Measurements from ENCODE around the gene SLC6A6.
"Not testable (repeated sequence)": the region's sequence is repeated elsewhere in the genome, so short reads cannot be mapped to it uniquely, and the experiment has no call there.

The SLC6A6 gene

DNA sequence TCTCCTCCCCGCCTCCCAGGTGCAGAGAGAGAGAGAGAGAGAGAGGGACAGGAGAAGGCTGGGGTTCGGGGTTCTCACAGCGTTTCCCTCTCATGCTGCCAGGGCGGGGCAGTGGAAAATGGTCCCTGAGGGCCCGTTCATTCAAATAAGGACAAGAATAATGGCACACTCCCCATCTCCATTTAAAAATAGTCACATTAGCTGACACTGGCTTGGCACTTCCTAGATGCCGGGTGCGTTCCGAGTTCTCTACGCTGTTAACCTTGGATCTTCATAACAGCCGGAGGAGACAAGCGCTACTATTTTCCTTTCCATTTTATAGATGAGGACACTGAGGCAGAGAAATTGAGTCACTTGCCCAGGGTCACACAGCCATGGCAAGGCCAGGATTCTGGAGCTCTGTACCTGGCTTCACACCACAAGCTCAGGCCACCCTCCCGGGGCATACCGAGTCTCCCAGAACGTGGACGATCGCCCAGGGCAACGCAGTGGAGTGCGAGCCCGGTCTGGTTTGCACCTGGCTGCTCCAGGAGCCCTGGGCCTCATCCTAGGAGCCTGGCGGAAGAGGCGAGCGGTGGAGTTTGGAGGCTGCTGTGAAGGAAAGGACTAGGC lies 608 bp upstream of the SLC6A6 start:
- DNase-seq: no peak

DNA sequence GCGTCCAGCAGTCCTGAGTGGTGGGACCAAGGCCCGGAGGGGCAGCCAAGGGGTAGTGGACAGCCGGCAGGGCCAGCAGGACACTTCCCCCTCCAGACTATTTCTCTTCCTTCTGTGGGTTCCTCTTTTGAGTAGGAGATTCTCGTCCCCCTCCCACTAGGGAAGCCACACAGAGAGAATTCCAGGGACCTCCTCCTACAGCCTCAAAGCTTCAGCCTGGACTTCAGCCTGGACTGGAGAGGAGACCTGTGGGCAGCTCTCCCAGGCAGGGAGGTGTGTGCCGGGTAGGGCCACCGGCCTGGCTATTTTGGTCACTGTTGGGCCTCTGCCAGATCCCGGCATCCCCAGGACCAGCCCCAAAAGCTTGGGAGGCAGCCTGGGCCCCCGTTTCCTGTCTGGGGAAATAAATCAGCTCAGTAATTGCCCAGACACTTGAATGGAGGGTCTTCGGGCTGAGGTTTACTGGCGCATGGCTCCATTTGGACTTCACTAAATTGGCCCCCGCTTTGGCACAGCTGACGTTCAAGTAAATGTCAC lies 1.3 kb downstream of the SLC6A6 start:
- DNase-seq: no peak

DNA sequence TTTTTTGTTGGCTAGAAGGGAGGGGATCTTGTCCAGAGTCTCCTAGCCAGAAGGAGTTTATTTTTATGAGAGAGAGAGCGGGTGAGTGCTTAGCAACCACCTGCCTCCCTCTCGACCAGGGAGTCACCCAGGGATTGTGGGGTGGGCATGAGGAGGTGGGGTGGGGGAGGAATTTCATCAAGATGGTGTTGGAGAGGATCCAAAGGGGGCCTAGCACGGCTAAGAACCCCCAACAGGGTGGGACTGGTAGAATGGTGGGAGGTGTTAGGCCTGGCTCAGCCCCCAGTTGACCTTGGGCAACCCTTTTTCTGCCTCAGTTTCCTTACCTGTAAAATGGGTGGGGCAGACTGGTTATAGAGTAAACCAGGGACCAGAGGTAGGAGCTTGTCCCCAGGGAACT lies 1.8 kb downstream of the SLC6A6 start:
- no peak for DNase-seq

DNA sequence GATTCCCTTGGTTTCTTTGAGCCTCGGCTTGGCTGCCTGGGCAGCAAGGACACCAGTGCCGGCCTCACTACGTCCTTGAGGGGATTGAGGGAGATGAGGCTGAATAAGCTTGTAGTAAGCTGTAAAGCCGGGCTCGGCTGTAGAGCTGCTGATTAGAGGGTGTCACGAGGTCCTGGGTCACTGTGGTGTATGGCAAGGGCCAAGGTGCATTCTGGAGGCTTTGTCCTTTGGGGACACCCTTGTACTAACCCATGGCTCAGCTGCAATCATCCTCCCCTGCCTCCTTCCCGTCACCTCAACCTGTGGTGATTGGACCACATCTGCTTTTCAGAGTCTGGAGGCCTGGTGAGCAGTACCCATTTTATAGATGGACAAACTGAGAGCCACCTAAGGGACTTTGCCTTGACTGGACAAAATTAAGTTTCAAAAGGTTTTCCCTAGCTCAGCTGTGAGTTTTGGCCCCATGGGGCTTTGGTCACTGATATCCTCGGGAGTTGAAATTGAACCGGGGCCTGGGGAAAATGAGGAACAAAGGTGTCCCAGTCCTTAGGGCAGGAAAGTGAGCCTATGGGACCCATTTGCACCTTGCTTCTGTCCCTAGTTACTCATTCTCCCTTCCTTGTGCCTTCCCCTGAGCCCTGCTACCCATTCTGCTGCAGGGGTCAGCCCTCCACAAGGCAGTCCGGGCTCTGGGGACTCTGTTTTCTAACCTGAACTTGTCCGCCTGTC lies 2.4 kb downstream of the SLC6A6 start:
- no peak for DNase-seq

DNA sequence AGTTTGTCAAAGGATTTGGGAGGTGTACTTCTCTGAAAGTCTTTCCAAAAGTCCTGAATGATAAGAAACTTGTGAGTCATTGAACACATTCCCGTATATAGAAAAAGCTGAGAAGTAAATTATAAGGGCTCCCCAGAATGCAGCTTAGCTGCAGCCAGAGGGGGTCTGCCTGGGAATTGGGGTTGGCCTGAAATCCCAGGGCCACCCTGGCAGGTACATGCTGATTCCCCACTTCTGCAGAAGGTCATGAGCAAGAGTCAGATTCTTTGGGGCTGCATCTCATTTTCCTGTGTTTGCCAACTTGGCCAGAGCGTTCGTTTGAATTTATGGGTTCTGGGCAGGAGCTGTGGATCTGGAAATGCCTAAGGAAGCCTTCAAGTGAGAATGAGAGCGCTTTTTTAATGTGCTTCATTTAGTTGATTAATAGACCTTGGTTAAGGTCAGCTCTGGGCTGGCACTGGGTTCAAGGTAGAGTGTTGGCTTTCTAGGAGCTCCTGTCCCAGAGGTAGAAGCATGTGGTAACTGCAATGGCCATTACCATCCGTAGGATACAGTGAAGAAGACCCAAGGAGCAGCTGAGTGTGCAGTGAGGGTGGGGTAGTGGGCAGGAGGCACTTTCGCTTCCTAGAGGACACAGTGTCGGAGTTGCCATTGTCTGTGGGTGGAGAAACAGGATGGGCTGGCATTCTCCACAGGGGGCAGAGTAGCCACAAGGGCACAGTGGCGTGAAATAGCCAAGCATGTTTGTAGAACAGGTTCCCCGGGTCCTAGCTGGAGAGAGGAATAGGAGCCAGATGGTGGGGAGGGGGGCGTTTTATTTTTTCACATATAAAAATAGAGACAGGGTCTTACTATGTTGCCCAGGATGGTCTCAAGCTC lies 3.2 kb downstream of the SLC6A6 start:
- DNase-seq: no peak

DNA sequence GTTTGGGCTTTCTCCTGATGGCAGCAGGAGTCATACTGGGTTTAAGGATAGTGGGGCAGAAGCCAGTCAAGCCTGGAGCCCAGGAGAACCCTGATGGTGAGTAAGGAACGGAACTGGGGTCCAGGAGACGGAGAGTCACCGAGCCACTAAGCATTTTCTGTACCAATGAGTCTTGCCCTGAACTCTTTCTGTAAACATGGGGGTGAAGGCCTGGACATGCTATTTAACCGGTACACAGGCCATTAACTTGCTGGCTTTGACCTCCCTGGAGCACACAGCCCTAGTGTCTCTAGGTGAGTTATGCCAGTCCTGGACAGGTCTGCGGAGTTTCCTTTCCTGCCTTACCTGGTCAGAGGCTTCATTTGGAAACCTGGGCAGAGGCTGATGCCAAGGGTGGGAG lies 3.9 kb downstream of the SLC6A6 start:
- no peak for DNase-seq

DNA sequence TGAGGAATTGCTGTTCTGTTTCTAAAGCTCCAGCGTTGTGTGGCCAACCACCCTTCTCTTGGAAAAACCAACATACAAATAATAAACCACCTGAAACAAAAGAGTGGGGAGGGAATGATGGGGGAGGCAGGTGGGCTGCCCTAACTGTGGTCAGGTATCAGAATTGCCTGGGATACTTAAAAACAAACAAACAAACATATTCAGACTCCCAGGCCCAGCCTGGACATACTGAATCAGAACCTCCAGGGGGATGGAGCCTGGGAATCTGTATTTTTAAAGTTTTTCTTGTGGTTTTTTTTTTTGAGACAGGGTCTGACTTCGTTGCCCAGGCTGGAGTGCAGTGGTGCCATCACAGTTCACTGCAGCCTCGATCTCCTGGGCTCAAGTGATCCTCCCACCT lies 4.4 kb downstream of the SLC6A6 start:
- no peak for DNase-seq

DNA sequence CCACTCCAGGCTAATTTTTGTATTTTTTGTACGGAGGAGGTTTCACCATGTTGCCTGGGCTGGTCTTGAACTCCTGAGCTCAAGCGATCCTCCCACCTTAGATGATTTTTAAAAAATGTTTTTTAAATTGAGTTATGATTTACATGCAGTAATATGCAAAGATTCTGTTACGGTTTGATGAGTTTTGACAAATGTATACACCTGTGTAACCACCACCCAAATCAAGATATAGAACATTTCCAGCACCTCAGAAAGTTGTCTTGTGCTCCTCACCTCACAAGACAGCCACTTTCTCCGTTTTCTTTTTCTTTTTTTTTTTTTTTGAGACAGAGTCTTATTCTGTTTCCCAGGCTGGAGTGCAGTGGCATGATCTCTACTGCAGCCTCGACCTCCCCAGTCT lies 4.8 kb downstream of the SLC6A6 start:
- DNase-seq: no peak

DNA sequence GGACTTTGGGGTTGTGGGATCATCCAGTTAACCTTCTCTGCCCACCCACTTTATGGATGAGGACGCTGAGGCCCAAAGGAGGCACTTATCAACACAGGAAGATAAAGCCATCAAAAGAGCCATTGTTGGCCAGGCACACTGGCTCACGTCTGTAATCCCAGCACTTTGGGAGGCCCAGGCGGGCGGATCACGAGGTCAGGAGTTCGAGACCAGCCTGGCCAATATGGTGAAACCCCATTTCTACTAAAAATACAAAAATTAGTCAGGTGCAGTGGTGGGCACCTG lies 7.3 kb downstream of the SLC6A6 start:
- not testable (repeated sequence) for DNase-seq

DNA sequence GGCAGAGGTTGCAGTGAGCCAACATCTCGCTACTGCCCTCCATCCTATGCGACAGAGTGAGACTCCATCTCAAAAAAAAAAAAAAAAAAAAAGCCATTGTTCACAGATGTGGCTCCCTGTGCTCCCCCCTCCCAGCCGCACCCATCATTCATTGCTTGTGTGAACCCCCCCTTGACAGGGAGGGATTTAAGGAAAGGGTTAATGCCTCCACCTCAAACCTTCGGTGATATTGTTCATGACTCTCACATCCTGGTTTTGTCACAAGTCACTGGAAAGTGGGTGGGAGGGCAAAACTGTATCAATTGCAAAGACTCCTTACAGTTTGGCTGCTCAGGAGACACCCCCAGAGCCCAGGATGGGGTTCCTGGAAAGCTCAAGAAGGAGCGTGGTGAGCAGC lies 7.7 kb downstream of the SLC6A6 start:
- no peak for DNase-seq

DNA sequence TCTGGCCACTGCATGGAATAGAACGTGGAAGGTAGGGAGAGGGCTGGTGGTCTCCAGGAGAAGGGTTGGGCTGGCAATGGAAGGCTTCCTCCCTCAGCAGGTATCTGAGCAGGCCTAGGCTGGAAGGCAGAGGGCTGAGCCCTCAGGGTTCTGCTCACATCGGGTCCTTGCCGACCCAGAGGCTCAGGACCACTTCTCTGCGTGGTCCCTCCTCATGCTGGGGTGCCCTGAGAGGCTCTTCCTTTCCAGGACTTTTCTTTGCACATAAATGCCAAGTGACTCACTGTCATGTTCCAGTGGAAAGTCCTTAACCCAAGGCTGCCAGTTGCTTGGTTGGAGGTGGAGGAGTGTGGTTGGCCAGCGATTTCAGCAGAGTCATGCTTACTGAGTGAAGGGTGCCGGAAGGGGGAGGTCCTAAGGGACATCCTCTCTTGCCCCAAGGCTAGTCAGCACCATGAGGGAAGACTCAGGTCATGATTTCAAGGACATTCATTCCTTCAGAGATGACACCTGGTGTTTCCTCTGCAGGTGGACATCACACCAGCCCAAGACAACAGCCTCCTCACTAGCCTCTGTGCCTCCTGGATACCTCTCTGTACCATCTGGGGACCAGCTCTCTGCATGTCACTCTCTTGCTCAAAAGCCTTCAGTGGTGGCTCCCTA lies 8.2 kb downstream of the SLC6A6 start:
- no peak for DNase-seq

DNA sequence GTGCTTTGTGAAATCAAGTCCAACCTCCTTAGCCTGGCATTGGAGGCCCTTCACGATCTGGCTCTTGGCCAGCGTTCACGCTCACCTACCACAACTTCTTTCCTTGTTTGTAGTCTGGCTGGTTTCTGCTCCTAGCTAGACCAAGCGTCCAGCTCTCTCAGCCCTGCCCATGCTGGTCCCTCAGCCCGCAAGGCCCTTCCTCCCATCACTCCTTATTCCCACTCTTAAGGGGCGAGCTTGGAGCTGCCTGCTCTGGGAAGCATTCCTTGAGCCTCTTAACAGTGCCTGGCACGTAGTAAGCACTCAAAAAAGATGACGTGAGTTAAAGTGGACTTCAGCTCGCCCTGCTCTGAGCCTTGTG lies 8.7 kb downstream of the SLC6A6 start:
- no peak for DNase-seq

DNA sequence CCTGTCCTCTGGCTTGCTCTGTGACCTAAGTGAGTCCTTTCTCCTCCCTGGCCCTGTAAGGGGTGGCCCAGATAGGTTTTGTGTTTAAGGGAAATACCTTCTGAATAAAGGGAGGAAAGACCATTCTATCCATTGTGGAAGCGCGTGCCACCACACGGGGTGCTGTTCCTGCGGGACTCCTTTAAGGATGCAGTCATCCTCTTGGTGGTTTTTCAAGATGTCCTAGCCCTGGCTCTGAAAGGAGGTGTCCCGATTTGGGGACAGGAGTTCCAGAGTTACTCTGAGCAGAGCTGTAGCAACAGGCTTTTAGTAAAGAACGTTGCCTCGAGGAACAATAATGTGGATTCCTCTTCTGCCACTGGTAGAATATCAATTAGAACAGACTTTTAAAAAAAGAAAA lies 9.6 kb downstream of the SLC6A6 start:
- DNase-seq: no peak

DNA sequence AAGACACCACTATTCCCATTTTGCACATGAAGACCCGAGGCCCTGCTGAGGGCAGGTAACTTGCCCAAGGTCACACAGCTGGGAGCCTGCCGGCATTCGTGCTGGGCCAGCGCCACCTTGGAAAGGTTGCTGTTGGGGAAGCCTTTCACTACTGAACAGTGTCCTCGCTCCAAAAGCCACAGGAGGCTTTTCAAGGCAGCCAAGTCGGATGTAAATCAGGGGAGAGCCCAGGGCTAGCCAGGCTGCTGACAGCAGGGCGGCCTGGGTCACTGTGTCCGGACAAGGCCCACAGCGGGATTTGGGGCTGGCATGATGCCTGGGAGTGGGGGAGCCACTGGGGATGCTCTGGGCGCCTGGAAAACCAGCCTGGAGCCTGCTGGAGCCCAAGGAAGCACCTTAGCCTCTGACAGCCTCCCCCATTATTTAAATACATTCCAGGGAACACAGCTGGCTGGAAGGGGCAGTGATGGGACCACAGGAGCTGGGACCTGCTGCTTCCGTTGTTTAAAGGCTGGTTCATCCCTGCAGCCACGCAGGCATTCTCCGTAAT lies 10.5 kb downstream of the SLC6A6 start:
- DNase-seq: no peak

DNA sequence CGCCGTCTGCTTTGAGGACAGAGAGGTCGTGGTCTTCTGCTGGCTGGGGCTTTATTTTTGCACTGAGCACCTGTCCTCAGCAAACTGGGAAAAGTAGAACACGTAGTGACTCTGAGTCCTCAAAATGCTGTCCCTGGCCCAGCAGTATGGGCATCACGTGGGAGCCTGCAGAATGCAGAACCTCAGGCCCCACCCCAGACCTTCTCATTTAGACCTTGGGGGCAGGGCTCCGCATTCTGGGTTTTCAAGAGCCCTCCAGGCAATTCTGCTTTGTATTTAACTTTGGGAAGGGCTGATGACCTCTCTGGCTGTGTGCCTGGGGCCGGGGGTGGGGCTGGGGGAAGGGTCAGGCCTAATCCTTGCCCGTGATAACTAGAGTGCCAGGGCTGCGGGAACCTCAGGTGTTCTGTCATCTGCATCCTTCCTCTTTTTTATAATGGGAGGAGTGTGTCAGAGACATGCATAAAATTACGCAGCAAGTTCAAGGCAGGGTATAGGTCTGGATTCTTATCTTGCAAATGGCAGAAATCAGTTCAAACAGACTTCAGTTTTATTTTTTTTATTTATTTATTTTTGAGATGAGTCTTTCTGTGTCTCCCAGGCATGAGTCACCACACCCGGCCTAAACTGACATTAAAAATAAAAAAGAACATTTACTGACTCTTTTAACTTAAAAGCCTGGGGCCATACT lies 11.1 kb downstream of the SLC6A6 start:
- DNase-seq: no peak

DNA sequence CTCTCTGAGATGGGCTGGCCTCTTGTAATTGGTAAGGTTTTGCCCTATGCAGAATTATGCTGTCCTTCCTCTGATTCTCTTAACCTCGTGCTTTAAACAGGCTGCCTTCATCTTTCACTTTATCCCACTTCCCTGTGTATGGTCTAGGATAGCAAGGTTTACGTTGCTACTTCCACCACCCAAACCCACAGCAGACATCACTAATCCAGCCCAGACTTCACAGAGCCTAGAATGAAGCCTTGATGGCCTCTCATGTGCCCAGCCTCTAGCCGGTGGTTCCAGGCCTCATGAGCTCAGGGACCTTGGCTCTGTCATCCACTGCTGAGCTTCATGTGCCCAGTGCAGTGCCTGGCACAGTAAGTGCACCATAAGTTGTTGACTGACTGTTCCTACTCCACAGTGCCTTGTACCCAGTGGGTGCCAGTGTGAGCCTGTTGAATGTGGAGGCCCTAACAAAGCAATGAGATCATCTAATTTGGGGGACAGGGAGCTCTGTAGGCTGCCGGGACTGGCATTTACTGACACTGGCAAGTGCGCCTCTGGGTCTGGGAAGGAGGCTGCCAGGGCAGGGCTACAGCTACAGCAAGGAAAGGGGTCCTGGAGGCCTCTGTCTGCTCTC lies 12.5 kb downstream of the SLC6A6 start:
- no peak for DNase-seq

DNA sequence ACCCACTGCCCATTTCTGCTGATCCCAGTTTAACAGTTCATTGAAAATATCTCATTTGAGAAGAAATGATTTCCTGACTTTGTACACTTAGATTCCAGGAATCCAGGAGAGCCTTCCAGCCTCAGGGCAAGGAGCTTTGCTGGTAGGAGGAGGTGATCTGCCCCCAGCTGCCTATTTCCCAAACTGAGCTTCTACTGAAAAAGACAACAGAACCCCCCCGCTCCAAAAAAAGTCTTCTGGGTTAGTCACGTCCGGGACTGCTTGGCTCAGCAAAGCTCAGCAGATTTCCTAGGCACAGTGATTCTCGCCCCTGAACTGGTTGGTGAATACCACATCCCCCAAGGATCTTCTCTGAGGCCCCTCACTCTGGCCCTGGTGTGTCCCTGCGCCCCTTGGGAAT lies 13.1 kb downstream of the SLC6A6 start:
- no peak for DNase-seq

DNA sequence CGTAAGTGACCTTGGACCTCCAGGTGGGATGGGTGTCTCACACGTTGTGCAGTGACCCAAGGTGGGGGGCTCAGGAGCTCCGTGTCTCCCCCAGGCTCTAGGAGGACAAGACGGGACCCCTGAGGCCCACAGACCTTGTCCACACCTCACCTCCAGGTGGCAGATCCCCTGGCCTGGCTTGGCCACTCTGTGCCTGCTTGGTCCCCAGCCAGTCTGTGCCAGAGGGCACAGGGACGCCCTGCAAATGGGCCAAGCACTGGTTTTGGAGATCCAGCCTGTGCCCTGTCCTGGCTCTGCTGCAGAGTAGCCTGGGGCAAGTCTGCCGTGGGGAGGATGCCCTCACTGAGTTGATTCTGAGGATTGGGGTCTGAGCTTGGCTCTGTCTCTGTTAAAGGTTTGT lies 14.0 kb downstream of the SLC6A6 start:
- DNase-seq: no peak

DNA sequence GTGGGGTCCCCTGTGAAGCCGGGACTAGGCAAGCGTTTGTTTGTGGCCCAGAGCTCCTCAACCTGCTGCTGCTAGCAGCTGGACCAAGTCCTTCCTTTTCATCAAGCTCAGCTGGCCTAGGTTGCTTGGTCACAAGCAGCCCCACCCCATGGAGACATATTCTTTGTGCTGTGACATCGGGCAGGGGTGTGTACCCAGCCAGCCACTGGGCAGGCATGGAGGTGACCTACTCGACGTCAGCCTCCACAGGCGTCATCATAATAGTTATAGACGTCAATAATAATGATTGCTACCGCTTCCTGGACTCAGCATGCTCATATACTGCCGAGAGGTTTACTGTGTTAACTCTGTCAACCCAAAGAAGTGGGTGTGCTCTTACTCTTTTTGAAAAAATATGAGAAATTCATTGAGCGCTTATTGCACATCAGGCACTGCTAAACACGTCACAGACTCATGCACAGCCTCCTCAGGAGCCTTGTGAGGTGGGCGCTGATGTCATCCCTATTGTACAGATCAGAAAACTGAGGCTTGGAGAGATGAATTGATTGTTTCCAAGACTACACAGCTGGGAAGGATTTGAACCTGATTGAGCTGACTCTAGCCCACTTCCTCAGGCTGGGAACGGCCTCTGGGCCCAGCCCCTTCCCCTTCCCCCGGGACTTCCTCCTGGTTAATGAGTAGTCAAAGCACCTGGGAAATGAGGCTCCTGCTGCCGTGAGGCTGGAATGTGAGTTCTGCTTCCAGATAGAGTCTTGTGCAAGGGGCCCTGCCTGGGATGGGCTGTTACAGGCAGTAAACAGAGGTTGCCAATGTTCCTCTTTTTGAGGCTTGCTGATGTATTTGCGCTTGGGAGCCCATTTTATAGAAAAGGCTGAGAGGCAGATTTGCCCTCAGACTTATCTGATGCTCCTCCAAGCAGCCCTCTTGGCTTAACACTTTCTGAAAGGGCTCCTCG lies 16.2 kb downstream of the SLC6A6 start:
- no peak for DNase-seq

DNA sequence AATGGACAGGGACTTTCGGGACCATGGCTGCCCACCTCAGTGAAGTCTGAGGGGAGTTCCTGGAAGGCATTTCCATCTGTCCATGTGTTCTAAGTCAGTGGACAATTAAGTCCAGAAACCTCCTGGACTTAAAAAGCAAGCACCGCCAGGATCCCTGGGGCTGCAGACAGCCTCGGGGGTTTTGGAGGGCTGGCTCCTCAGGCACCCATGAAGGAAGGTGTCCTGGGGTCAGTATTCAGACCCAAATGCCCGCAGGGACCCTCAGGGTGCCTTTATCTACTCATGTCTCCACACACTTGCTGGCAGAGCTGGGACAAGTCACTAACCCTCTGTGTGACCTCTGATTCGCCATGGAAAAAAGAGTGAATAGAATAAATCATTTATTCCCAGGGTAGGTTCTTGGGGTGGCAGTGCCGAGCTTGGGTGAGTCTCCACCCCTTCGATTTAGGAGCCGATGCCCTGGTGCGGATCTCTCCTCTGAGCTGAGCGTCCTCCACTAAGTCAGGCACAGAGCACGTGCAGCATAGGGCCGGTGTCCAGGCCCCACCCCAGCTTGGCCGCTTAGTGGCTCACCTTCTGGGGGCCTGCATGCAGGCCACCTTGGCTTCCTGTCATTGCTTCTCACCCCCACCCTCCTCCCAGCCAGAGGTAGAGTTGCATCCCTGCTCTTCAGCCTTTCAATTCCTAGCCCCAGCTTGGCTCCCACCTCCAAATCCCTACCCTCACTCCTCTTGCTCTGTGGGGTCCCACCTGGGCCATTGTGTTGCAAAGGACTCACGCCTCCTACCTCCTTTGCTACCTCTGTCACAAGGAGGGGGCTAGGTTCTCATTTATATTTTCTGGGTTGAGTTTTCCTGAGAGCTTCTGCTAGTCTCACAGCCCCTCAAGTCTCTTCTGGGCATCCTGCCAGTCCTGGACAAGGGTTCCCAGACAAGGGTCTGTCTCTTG lies 19.9 kb downstream of the SLC6A6 start:
- no peak for DNase-seq
